H9 (cell line): ENCODE data around the gene PTPMT1. TPM values are rescaled to one million over a fixed set of nuclear protein-coding genes. Genes with fewer than 3 reads are reported as not detected.

Source experiments
- DNase-seq: peaks from one replicate; pipeline ENCODE4 v3.0.0-alpha.2; 2017
- H2AFZ ChIP-seq: one replicate; pipeline ENCODE4 v1.6.1; 2013; ENCODE audit warnings: mild to moderate bottlenecking, low read length, control low read depth, moderate library complexity
- H2AK5ac ChIP-seq: 2 replicates; pipeline ENCODE4 v1.6.1; 2013; ENCODE audit warnings: low read length, control low read depth, mixed read lengths; ENCODE audit not compliant: insufficient read length
- H2BK120ac ChIP-seq: one replicate; pipeline ENCODE4 v1.6.1; 2013; ENCODE audit warnings: low read depth, mild to moderate bottlenecking, low read length, control low read depth, inconsistent platforms; ENCODE audit not compliant: poor library complexity, severe bottlenecking
- H2BK12ac ChIP-seq: 2 replicates; pipeline ENCODE4 v1.6.1; 2013; ENCODE audit warnings: low read length, control low read depth, mixed read lengths, low read depth; ENCODE audit not compliant: insufficient read length
- H2BK15ac ChIP-seq: 2 replicates; pipeline ENCODE4 v1.6.1; 2013; ENCODE audit warnings: low read depth, low read length, control low read depth
- H2BK20ac ChIP-seq: one replicate; pipeline ENCODE4 v1.6.1; 2013; ENCODE audit warnings: low read depth, mild to moderate bottlenecking, low read length, control low read depth, inconsistent platforms; ENCODE audit not compliant: poor library complexity, severe bottlenecking
- H2BK5ac ChIP-seq: 2 replicates; pipeline ENCODE4 v1.6.1; 2013; ENCODE audit warnings: low read length, control low read depth, mixed read lengths; ENCODE audit not compliant: insufficient read length
- H3K14ac ChIP-seq: 2 replicates; pipeline ENCODE4 v1.6.1; 2013; ENCODE audit warnings: low read length, control low read depth; ENCODE audit not compliant: insufficient read depth
- H3K18ac ChIP-seq: 2 replicates; pipeline ENCODE4 v1.6.1; 2013; ENCODE audit warnings: low read depth, mild to moderate bottlenecking, mixed read lengths, low read length, control low read depth; ENCODE audit not compliant: insufficient read length
- H3K23ac ChIP-seq: 2 replicates; pipeline ENCODE4 v1.6.1; 2013; ENCODE audit warnings: low read length, control low read depth, mixed read lengths, low read depth; ENCODE audit not compliant: insufficient read length
- H3K23me2 ChIP-seq: 2 replicates; pipeline ENCODE4 v1.6.1; 2013; ENCODE audit warnings: low read depth, mild to moderate bottlenecking, mixed read lengths, low read length, control low read depth; ENCODE audit not compliant: insufficient read length, poor library complexity, severe bottlenecking
- H3K27ac ChIP-seq: 2 replicates; pipeline ENCODE4 v1.5.1; 2013; ENCODE audit warnings: low read length, control low read depth, mixed read lengths, low read depth; ENCODE audit not compliant: insufficient read length
- H3K27me3 ChIP-seq: 2 replicates; pipeline ENCODE4 v1.6.1; 2013; ENCODE audit warnings: low read length, control low read depth, inconsistent platforms; ENCODE audit not compliant: insufficient read depth
- H3K4ac ChIP-seq: 2 replicates; pipeline ENCODE4 v1.6.1; 2013; ENCODE audit warnings: low read depth, mild to moderate bottlenecking, control low read depth, inconsistent platforms, low read length, moderate library complexity
- H3K4me1 ChIP-seq: 2 replicates; pipeline ENCODE4 v1.6.1; 2013; ENCODE audit warnings: low read length, control low read depth, inconsistent platforms; ENCODE audit not compliant: insufficient read depth
- H3K4me2 ChIP-seq: 2 replicates; pipeline ENCODE4 v1.6.1; 2013; ENCODE audit warnings: low read length, control low read depth, mixed read lengths; ENCODE audit not compliant: insufficient read length, insufficient read depth
- H3K56ac ChIP-seq: 2 replicates; pipeline ENCODE4 v1.6.1; 2013; ENCODE audit warnings: low read depth, mild to moderate bottlenecking, mixed read lengths, low read length, control low read depth; ENCODE audit not compliant: insufficient read length
- H3K79me1 ChIP-seq: 2 replicates; pipeline ENCODE4 v1.6.1; 2013; ENCODE audit warnings: low read depth, mild to moderate bottlenecking, moderate library complexity, low read length, control low read depth, inconsistent platforms; ENCODE audit not compliant: insufficient read depth, poor library complexity, severe bottlenecking
- H3K79me2 ChIP-seq: 2 replicates; pipeline ENCODE4 v1.6.1; 2013; ENCODE audit warnings: low read length, control low read depth, inconsistent platforms; ENCODE audit not compliant: insufficient read depth
- H3K9ac ChIP-seq: 2 replicates; pipeline ENCODE4 v1.6.1; 2013; ENCODE audit warnings: low read length, control low read depth, mixed read lengths; ENCODE audit not compliant: insufficient read length; ENCODE audit errors: extremely low read depth
- H3K9me3 ChIP-seq: one replicate; pipeline ENCODE4 v1.6.1; 2013; ENCODE audit warnings: low read depth, low read length, inconsistent platforms; ENCODE audit not compliant: control insufficient read depth
- H3T11ph ChIP-seq: one replicate; pipeline ENCODE4 v1.6.1; 2013; ENCODE audit warnings: mild to moderate bottlenecking, low read length, control low read depth, inconsistent platforms
- H4K20me1 ChIP-seq: one replicate; pipeline ENCODE4 v1.6.1; 2013; ENCODE audit not compliant: control insufficient read depth, insufficient read length, insufficient read depth
- H4K5ac ChIP-seq: 2 replicates; pipeline ENCODE4 v1.6.1; 2013; ENCODE audit warnings: low read depth, mild to moderate bottlenecking, mixed read lengths, low read length, control low read depth; ENCODE audit not compliant: insufficient read length
- H4K8ac ChIP-seq: replicated peaks from 2 replicates; pipeline ENCODE4 v1.6.1; 2013; ENCODE audit warnings: low read length, control low read depth, mixed read lengths, low read depth; ENCODE audit not compliant: insufficient read length
- H4K91ac ChIP-seq: 2 replicates; pipeline ENCODE4 v1.6.1; 2013; ENCODE audit warnings: low read depth, mild to moderate bottlenecking, moderate library complexity, mixed read lengths, low read length, control low read depth; ENCODE audit not compliant: insufficient read length
- H3K27ac Mint-ChIP-seq, 3 experiments: 2 replicates in 2 of 3; 3 replicates in 1 of 3; pipeline ENCODE4 v1.8.0; 2020 to 2021; ENCODE audit warnings: mixed read lengths in 3 of 3, mild to moderate bottlenecking in 1 of 3, moderate library complexity in 1 of 3
- H3K27me3 Mint-ChIP-seq: 2 replicates; pipeline ENCODE4 v1.8.0; 2021; ENCODE audit warnings: low read depth, mild to moderate bottlenecking, moderate library complexity, mixed read lengths
- H3K36me3 Mint-ChIP-seq, 3 experiments: 2 replicates in 2 of 3; 3 replicates in 1 of 3; pipeline ENCODE4 v1.8.0; 2020 to 2021; ENCODE audit warnings: low read depth in 3 of 3, mixed read lengths in 3 of 3; ENCODE audit not compliant: insufficient read depth in 1 of 3
- H3K4me1 Mint-ChIP-seq, 2 experiments: 2 replicates each; pipeline ENCODE4 v1.8.0; 2020; ENCODE audit warnings: mixed read lengths in 2 of 2
- H3K4me3 Mint-ChIP-seq, 2 experiments: 2 replicates in 1 of 2; 3 replicates in 1 of 2; pipeline ENCODE4 v1.8.0; 2020 to 2021; ENCODE audit warnings: mild to moderate bottlenecking in 2 of 2, mixed read lengths in 2 of 2, moderate library complexity in 1 of 2
- H3K9me3 Mint-ChIP-seq, 2 experiments: 2 replicates in 1 of 2; 3 replicates in 1 of 2; pipeline ENCODE4 v1.8.0; 2020; ENCODE audit warnings: mild to moderate bottlenecking in 2 of 2, mixed read lengths in 2 of 2, moderate library complexity in 1 of 2
- CTCF ChIP-seq: fragments of 200-600 bp; sonication (generic); conservative IDR thresholded peaks from 3 replicates; pipeline ENCODE4 v1.8.0; 2021; ENCODE audit warnings: antibody characterized with exemption, mild to moderate bottlenecking
- WGBS: extraction: QIAGEN DNeasy Blood & Tissue Kit; methylation state at CpG from one replicate; pipeline ENCODE4 v1.1.7; 2013; ENCODE audit warnings: missing lambda C conversion rate, low lambda C conversion rate, mixed read lengths; ENCODE audit not compliant: insufficient read length; ENCODE audit errors: extremely low coverage; 5-methylcytosine and 5-hydroxymethylcytosine counted together
- total RNA-seq: library from RNA; stranded (reverse); gene quantifications from 2 replicates; pipeline ENCODE4 v1.2.1, GENCODE V29; 2021

PTPMT1 gene
- total RNA-seq, 1 experiment from 2014 or later: 72.9 TPM

- H4K5ac ChIP-seq: no peak overlapping the region
- Mint-ChIP-seq H3K27ac (peak overlapping the region in 1 of 3 experiments; percentile 19; a peak in 2 of 7 replicates), H3K4me1 (peaks cover 2 to 11% of the 10 kb centered on the region in 2 experiments; a peak in 3 of 4 replicates), H3K36me3 (peaks cover 13 to 25% (median 18%) of the 10 kb centered on the region in 3 experiments; a peak in 6 of 7 replicates), H3K9me3 (no peaks in the 10 kb centered on the region; a peak in 1 of 5 replicates), H3K27me3 (peaks cover 11% of the 10 kb centered on the region), H3K4me3 (no peak overlapping the region)
- H2BK20ac ChIP-seq: no peak overlapping the region
- H2AFZ ChIP-seq: no peak overlapping the region
- H3K56ac ChIP-seq: no peak overlapping the region
- no peak for TF ChIP-seq CTCF
- no peak overlapping the region for H3K4ac ChIP-seq
- H2AK5ac ChIP-seq: no peak overlapping the region
- H3K18ac ChIP-seq: no peak overlapping the region
- H3K23me2 ChIP-seq: no peaks in the 10 kb centered on the region
- H2BK12ac ChIP-seq: no peak overlapping the region
- H3K27ac ChIP-seq: no peak overlapping the region
- no peak overlapping the region for H3T11ph ChIP-seq
- H3K79me1 ChIP-seq: no peaks in the 10 kb centered on the region
- H4K91ac ChIP-seq: no peak overlapping the region
- H2BK15ac ChIP-seq: no peak overlapping the region
- no peak overlapping the region for H4K8ac ChIP-seq
- H4K20me1 ChIP-seq: no peaks in the 10 kb centered on the region
- H3K9me3 ChIP-seq: no peaks in the 10 kb centered on the region
- H3K14ac ChIP-seq: no peak overlapping the region
- peaks cover under 1% of the 10 kb centered on the region; the same call in 1 of the 2 replicates for H3K27me3 ChIP-seq
- no peak overlapping the region for H2BK120ac ChIP-seq
- no peak overlapping the region for H3K4me2 ChIP-seq
- H3K79me2 ChIP-seq: no peaks in the 10 kb centered on the region
- H3K9ac ChIP-seq: no peak overlapping the region
- no peak overlapping the region for H3K23ac ChIP-seq
- DNase-seq: no peak
- WGBS: no CpG with 5 or more reads among the region's 14 CpGs
- no peaks in the 10 kb centered on the region for H3K4me1 ChIP-seq
- H2BK5ac ChIP-seq: no peak overlapping the region
These were observed 22.4 kb downstream of the PTPMT1 start for GRCh38 chr11:47587723-47588326.
